Activated naive CD4-positive, alpha-beta T cell treated with Interleukin-2 at 50 U/mL for 16 hours (primary cell): ENCODE measurements around the gene DLG1.

Experiments used
- DNase-seq: peaks from one replicate; pipeline ENCODE4 v3.0.0-alpha.2; 2020

The DLG1 gene

DNA sequence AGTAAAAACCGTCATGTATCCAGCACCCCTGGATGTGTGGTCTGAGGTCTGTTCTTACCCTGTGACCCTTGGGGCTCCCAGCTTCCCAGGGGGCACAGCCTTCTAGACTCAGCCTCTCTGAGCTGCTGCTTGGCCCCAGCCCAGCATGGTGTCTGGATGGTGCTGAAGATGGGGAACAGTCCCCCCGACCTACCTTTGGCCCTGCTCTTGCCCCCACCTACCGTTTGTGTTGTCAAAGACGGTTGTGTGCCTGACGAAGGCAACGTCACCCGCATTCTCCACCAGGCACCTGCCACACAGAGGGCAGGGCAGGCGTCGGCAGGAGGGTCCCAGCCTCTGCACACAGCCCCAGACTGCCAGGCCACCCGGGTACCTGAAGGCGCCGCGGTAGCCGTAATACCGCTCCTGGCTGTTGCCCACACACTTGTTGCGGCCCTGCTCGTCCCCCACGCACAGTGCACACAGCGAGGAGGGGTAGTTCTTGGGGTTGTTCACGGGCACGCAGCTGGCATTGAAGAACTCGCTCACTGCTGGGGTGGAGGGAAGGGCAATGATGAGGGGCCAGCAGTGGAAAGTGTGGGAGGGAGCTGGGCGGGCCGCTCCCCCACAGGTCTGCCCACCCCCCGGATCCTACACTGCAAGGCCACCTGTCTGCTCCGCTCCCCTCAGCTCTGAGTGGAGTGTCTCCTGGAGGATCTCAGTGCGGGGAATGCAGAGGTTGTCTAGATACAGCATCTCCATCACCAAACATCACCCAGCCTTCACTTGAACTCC lies 289.8 kb downstream of the DLG1 start:
- DNase-seq, result no peak

- no peak for DNase-seq
Measured at GRCh38 chr3:197007953-197008352, 290.5 kb downstream of the DLG1 start.

GRCh38 chr3:197007296-197007940 lies 291.0 kb downstream of the DLG1 start:
- DNase-seq, result no peak

DNA sequence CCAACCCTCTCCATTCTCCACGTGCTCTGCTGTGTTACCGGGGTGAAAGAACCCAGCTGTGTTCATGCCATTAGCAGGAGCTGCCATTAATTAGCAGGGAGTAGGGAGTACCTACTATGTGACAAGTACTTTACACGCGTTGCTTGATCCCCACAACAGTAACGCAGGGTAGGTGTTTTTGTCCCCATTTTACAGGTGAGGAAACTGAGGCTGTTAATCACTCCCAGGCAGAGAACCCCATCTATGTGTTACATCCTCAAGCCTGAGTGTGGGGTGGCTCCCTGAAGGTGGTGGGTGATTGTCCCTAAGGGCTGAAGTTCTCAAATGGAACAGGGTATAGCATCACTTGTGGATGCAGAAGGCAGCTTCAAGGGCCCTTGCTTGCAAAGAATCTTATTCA lies 291.6 kb downstream of the DLG1 start:
- DNase-seq, result no peak

DNA sequence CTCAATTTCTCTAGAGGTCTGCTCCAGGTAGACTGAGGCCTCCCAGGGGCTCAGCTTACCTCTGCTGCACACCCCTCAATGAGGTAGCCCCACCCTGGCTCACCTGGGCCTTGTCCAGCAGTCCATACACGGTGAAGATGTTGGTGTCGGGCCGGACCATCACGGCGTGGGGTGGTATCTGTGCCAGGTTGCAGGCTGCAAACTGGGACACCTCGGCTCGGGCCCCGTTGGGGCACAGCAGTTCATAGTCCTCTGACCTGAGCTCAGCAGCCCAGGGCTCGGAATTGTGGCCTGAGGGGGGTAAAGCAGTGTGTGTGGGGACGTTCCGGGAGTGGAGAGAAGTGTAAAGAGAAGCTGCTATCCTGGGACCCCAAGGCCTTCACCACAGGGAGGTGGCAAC lies 292.0 kb downstream of the DLG1 start:
- no peak for DNase-seq

DNA sequence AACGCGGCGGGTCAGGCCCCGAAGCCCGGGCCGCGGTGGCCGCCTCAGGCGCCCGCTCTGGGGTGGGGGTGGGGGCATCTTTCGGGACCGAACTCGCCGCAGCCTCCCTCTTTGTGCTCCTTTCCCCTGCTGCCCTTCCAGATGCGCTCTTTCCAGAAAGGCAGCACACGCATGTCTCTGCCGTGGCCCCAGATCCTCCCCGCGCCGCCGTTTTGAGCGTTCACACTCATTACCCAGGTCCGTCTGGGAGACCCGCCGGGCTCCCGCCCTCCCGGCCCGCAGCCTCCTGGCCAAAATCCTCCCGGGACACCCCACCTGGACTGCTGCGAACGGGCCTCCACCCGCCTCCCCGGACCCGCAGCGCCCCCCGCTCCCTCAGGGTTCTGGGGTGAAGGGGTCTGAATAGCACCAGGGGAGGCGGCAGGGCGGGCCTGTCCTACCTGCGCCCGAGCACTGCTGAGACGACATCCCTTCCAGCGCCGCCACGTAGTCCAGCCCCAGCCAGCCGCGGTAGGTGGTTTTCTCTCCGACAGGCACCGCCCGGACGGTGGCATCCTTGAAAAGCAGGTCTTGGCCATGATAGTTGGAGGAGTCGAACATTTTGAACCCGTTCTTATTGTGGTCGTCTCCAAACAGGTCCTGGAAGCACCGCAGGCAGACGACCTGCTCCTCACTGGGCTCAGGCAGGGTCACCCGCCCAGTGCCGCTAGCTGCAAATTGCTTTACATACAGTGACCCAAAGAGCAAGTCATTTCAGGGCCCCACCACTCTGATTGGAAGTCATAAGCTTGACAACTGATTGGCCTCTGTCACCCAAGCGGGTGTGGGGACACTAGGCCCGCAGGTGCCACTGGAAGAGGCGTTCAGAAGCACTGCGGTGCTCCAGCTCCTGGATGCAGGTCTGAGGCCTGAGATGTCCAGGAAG lies 294.7 kb downstream of the DLG1 start:
- DNase-seq, result no peak

DNA sequence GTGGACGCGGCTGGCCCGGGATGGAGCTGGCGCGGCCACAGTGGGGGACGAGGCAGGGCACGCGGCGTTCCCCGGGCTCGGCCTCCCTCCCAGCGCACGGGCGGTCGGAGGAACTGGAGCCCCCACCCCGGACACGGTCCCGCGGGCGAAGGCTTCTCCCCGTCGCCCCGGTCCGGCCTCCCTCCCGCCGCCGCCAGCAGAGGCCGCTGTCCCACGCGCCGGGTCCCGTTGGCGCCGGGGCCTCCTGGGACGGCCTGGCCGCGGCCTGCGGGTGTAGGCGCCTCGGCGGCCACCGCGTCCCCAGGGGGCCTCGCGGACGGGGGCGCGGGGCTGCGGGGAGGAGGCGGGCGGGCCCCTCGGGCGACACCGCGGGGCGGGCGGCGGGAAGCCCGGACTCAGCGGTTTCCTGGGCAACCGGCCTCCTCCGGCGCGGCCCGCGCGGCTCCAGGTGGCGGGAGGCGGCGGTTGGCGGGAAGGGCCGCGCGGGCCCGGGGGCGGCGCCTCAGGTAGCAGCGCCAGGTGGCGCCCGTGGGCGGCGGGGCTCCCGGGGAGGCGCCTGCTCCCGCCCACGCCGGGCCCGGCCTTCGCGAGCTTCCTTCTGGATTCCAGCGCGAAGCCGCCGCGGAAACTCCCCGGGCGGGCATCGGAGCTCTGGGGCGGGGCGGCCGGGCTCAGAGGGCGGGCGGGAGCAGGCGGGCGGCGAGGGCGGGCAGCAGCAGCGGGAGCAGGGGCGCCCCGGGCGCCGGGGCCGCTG lies 295.5 kb downstream of the DLG1 start:
- DNase-seq, result peak; percentile 81

- peak; percentile 20 for DNase-seq
Measured at GRCh38 chr3:197001972-197002700, 296.3 kb downstream of the DLG1 start.

DNA sequence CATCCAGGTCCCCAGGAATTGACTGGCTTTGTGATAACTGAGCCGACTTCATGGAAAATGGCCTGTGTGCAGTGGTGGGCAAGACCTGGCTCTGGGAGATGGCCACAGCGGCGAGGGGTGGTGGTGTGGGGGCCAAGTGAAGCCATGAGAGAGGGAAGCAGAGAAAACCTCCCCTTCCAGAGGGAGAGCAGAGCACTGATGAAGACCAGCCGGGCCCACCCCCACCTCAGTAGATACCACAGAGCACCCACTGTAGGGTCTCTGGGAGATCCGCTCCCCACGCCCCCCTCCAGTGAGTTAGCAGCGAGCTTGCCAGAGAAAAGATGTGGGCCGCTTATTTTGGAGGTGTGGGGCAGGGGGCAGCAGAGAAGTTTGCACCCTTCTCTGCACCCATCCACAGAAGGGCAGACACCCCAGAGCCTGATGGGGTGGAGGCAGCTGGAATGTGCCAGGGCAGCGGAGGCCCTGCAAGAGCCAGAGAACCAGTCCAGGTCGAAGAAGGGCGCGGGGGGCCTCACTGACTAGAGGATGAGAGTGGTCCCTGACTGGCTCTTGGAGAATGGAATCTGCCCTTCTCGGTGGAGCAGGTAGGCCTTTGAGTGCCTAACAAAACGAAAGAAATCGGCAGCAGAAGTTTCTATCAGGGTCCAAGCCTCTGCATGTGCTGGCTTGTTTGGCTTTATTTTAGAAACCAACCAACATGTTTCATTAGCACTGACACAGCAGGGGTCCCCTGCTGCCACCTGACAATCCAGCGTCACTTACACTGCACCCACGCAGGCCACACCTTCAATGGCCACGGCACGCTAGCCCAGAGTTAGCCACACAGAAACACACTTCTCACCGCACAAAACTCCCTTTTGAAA lies 297.1 kb downstream of the DLG1 start:
- no peak for DNase-seq

DNA sequence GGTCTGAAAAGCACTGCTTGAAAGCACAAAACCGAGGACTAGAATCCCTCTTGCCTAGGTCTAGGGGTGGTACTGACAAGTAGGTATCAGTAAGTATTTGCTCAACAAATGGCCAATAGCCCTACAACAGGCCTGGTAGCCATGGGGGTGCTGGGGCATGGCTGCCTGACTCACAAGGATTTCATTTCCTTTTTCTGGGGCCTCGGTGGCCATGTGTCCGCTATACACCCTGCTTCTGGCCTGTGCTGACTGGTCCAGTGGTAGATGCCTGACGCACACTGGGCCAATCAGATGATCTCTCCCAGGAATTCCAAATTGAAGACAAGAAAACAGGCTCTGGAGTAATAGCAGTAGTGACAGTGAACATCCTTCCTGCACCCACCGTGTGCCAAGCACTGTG lies 298.2 kb downstream of the DLG1 start:
- DNase-seq, result no peak

DNA sequence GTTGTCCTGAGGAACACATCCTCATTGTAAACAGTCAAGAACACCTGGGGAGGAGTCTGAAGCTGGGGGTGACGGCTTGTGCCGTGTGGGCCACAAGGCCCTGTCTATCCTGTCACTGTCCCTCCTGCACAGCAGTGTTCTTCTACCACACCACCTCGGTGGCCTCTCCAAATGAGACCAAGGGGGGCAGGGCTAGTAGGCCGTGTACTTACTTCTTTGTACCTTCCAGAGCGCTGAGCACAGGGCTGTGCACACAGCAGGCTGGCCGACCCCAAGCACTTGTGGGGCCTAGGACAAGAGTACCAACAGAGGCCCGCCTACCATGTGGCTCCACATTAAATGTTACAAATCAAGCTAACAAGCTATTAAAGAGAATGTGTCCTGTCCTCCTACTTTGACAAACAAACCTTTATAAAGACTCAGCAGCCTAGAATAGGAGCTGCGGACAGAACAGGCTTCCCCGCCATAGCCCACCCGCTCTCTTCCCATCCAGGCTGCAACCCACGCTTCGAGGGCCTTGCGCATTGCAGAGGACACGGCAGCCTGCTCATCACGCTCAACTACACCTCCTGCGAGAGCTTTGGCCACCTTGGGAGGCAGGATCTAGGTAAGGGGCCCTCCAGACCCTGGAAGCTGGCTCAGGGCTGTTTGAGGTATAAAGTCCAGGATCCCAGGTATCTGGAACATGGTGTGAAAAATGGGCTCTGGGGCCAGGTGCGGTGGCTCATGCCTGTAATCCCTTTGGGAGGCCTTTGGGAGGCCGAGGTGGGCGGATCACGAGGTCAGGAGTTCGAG lies 299.2 kb downstream of the DLG1 start:
- no peak for DNase-seq

DNA sequence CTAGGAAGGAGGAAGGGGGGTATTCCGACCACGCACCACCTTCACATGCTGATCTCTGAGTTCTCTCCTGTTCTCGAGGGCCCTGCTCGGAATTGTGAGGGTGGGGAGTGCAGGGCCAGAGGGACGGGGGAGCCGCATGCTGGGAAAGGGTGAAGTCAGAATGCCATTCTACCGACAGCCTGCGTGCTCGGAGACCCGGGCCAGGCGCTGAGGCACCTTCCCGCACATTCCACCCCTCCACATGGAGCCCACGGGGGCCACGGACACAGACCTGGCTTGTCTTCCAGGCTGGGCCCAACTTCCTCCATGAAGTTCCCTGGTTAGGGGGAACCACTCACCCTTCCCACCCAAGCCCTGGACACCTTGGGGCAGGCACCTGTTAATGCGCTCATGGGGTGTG lies 301.1 kb downstream of the DLG1 start:
- DNase-seq, result no peak

GRCh38 chr3:196996454-196997265 lies 301.8 kb downstream of the DLG1 start:
- DNase-seq, result no peak

DNA sequence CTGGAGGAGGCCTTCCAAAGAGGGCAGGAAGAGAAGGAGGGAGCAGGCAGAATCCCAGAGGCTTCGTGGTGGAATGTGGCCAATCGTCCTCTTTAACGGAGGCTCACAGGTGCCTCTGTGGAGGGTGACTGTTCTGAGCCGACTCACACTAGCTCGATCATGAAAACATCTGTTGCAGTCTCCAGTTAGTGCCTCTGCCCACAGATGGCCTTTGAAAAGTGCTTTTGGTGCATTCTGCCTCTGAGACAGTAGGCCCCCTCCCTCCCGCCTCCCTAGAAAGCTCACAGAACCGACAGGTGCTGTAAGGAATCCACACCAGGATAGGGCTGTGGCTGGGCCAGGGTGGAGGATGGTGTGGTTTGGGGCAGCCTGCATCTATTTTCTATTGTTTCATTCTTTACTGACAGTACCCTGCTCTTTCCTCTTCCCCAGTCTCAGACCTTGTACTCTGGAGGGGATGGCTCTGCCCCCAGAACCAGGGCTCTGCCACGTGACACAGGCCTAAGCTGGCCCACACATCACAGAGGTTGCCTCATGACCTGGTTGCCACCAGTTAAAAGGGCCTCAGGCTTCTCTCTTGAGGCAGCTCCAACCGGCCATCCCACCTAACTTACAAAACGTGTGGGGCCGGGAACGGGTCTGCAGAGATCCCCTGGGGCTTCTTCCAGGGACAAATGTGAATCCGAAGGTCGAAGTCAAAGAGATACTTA lies 302.6 kb downstream of the DLG1 start:
- no peak for DNase-seq

DNA sequence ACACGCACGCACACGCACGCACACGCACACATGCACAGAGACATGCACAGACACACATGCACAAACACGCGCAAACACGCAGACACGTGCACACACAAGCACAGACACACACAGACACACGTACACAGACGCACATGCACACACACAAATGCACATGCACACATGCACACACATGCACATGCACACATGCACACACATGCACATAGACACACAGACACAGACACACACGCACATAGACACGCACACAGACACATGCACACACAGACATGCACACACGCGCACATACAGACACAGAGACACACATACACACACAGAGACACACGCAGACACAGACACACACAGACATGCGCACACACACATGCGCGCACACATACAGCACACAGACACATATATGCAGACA lies 303.4 kb downstream of the DLG1 start:
- DNase-seq, result no peak

- no peak for DNase-seq
Measured at GRCh38 chr3:196994056-196994455, 304.4 kb downstream of the DLG1 start.
